Stimulated activated CD8-positive, alpha-beta memory T cell treated with anti-CD3 and anti-CD28 coated beads, Interleukin-12 subunit alpha, Interleukin-12 subunit beta, amount 100 ng/mL, for 24 hours (primary cell): ENCODE measurements around the gene SPPL2C.
A peak's percentile ranks its signal among the peaks of the same experiment; 100 is the strongest.

Experiments
- DNase-seq: peaks from one replicate; pipeline ENCODE4 v3.0.0-alpha.2; 2020; ENCODE audit errors: extremely low read depth

Gene SPPL2C

DNA sequence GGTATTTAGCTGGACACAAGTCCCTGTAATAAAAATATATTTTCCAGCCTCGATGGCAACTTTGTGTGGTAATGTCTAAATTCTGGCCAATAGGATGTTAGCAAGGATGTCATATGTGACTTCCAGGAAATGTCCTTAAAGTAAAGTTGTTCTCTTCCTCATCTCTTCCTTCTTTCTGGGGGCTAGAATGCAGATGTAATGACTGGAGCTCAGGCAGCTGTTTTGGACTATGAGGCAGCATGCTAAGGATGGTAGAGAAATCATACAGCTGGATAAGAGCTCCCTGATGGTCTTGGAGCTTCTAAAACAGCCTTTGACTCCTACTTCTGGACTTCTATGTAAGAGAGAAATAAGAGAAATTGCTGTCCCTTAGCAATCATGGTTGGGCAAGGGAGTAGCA is 32.8 kb downstream of the SPPL2C start:
- DNase-seq = no peak

DNA sequence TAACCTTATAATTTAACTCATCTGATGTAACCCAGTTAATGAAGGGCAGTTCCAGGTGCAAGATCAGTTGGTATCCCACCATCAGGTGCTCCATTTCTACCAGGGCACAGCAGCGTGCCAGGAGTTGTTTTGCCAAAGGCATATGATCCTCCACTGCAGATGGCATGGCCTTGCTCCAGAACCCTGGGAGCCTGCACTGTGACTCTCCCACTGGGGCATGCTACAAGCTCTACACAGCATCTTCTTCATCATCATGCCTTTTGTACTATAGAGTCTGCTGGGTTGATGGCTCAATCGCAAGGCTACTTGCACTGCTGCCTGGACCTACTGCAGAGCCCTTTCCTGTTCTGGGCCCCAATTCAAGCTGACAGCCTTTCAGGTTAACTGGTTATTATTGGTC is 38.4 kb downstream of the SPPL2C start:
- no peak for DNase-seq

DNA sequence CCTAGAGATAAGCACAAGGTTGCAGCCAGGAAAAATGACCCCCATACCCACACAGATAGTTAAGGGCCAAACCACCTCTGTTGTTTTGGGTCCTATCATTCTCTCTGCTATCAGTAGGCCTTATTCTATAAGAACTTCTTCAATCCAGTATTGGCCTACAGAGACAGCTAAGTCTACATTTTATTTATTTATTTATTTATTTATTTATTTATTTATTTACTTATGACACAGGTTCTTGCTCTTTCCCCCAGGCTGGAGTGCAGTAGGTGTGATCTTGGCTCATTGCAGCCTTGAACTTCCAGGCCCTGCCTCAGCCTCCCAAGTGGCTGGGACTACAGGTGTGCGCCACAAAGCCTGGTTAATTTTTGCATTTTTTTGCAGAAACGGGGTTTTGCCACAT is 42.2 kb downstream of the SPPL2C start:
- no peak for DNase-seq

DNA sequence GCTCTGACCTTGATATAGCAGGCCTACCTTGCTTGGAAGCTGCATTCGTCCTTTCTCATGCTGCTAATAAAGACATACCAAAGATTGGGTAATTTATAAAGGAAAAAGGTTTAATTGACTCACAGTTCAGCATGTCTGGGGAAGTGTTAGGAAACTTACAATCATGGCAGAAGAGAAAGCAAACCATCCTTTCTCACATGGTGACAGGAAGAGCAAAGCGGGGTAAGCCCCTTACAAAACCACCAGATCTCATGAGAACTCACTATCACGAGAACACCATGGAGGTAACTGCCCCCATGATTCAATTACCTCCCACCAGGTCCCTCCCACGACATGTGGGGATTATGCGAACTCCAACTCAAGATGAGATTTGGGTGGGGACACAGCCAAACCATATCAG is 43.7 kb downstream of the SPPL2C start:
- DNase-seq = no peak

DNA sequence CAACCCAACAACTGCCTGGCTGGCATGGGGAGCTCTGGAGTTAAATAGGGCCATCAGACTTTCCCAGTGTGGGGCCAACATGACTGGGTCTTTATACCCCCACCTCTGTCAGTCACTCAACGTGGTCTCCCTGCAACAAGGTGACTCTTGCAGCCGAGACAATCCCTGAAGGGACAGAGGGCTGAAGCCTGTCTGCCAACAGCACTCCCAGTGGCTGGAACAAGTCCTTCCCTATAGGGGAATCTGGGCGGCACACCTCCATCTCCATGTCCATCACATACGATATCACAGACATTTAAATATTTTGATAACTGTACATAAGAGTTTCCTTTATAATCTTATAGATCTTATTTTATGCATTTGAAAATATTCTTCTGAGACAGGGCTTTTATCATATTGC is 44.9 kb downstream of the SPPL2C start:
- no peak for DNase-seq

DNA sequence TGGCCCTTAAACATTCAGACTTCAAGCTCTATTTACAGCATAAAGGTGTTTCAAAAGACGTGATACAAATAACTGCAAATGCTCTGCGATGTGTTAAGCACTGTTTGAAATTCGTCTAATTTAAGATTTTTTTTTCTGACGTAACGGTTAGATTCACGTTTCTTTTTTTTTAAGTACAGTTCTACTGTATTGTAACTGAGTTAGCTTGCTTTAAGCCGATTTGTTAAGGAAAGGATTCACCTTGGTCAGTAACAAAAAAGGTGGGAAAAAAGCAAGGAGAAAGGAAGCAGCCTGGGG is 49.0 kb downstream of the SPPL2C start:
- DNase-seq = no peak

DNA sequence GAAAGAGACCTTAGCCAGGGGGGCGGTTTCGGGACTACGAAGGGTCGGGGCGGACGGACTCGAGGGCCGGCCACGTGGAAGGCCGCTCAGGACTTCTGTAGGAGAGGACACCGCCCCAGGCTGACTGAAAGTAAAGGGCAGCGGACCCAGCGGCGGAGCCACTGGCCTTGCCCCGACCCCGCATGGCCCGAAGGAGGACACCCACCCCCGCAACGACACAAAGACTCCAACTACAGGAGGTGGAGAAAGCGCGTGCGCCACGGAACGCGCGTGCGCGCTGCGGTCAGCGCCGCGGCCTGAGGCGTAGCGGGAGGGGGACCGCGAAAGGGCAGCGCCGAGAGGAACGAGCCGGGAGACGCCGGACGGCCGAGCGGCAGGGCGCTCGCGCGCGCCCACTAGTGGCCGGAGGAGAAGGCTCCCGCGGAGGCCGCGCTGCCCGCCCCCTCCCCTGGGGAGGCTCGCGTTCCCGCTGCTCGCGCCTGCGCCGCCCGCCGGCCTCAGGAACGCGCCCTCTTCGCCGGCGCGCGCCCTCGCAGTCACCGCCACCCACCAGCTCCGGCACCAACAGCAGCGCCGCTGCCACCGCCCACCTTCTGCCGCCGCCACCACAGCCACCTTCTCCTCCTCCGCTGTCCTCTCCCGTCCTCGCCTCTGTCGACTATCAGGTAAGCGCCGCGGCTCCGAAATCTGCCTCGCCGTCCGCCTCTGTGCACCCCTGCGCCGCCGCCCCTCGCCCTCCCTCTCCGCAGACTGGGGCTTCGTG is 49.5 kb downstream of the SPPL2C start, which contains the start of gene MAPT:
TSS of gene MAPT (plus strand) at position 533 of the 763 bp plus-strand sequence. CDS start 67,784 bp downstream, outside the sequence.
- DNase-seq = peak; percentile 52

DNA sequence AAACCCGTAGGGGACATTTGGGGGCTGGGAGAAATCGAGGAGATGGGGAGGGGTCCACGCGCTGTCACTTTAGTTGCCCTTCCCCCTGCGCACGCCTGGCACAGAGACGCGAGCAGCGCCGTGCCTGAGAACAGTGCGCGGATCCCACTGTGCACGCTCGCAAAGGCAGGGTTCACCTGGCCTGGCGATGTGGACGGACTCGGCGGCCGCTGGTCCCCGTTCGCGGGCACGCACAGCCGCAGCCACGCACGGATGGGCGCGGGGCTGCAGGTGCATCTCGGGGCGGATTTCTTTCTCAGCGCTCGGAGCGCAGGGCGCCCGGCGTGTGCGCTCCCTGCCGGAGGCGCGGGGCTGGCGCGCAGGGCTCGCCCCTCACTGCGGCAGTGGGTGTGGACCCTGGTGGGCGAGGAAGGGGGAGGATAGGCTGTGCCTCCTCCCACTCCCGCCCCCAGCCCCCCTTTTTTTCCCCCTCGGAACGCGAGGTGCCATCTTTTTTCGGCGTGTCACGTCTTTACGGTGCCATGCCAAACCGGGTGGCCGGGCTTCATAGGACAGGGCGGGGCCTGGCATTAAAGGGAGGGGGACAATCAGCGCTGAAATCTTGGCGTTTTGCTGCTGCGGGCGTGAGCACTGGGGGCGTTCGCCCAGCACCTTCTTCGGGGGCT is 50.8 kb downstream of the SPPL2C start:
- DNase-seq = no peak

DNA sequence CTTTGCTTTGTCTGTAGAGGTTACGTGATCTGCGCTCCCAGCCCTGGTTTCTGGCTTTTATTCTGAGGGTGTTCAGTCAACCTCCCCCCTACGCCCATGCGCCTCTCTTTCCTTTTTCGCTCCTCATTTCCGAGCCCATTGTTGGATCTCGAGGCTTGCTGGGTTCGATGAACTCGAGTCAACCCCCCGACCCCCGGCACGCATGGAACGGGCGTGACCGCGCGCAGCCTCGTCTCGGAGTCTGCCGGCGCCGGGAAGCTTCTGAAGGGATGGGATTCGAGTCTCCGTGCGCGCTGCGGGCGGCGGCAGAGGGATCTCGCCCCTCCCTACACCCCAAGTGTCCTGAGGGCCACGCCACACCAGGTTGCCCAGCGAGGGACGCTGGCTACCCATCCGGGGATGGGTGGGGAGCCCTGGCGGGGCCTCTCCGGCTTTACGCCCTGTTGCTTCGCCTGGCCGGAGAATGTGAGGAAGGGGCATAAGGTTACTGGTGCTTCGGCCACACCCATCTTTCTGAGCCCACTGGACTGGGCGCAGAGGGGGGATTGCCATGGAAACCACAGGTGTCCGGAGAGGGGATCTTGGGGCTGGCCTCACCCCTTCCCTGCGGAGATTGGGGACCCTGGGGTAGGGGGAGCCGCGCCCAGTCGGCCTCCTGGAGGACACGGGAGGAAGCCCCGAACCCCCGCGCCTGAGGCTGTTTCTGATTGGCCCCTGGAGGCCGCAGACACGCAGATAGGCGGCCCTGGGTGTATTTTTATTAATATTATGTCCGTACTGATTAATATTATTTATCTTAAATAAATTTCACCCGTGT is 51.5 kb downstream of the SPPL2C start:
- no peak for DNase-seq
